Panc1 (cell line): Measurements from ENCODE around the gene SERPINE2. TPM values are rescaled to one million over a fixed set of nuclear protein-coding genes. Genes with fewer than 3 reads are reported as not detected.

Experiments used
- ATAC-seq: fragments of 200-7000 bp; cut with Tn5 transposase; 2 replicates; pipeline ENCODE4 v1.9.1; 2020; ENCODE audit warnings: mild to moderate bottlenecking, moderate library complexity
- BruUV-seq: library from RNA; stranded (reverse); fragments of 400-500 nt; replicated peaks from 2 replicates; lab custom pipeline; 2021; lab: Mats Ljungman, UMichigan
- CTCF ChIA-PET: fragments of 300-600 bp; sonication (Branson Sonifier 250); formaldehyde crosslinking; loops from one replicate; lab custom pipeline; 2022; ENCODE audit warnings: antibody characterized with exemption; lab: Charles Lee
- POLR2A ChIA-PET: fragments of 300-600 bp; sonication (Branson Sonifier 250); formaldehyde crosslinking; loops from one replicate; lab custom pipeline; 2022; ENCODE audit warnings: antibody characterized with exemption; lab: Charles Lee
- DNase-seq: peaks from one replicate; pipeline ENCODE4 v3.0.0-alpha.2; 2010; ENCODE audit warnings: low read depth, low spot score
- H3K27ac ChIP-seq: 2 replicates; pipeline ENCODE4 v1.5.1; 2011; ENCODE audit warnings: mild to moderate bottlenecking, low read length, inconsistent platforms
- H3K27me3 ChIP-seq: fragments of 200-500 bp; sonication (Bioruptor generic); 2 replicates; pipeline ENCODE4 v1.6.0; 2014; ENCODE audit warnings: low read length, inconsistent platforms; ENCODE audit not compliant: control insufficient read depth, insufficient read depth
- H3K36me3 ChIP-seq: fragments of 200-500 bp; sonication (Bioruptor generic); 2 replicates; pipeline ENCODE4 v1.5.1; 2014; ENCODE audit warnings: inconsistent platforms, mild to moderate bottlenecking, low read length, moderate library complexity; ENCODE audit not compliant: control insufficient read depth, insufficient read depth
- H3K4me1 ChIP-seq: 2 replicates; pipeline ENCODE4 v1.5.1; 2011; ENCODE audit warnings: inconsistent platforms, mild to moderate bottlenecking, low read length, moderate library complexity; ENCODE audit not compliant: control insufficient read depth, insufficient read depth
- H3K4me3 ChIP-seq, 2 experiments: 2 replicates each; pipeline ENCODE4 v1.5.1; 2011 to 2012; ENCODE audit warnings: low read depth in 2 of 2, low read length in 2 of 2, mild to moderate bottlenecking in 2 of 2, inconsistent platforms in 1 of 2, moderate library complexity in 1 of 2
- H3K9me3 ChIP-seq: fragments of 200-500 bp; sonication (Bioruptor generic); 2 replicates; pipeline ENCODE4 v1.5.1; 2014; ENCODE audit warnings: low read depth, mild to moderate bottlenecking, inconsistent platforms, low read length, moderate library complexity; ENCODE audit not compliant: control insufficient read depth, insufficient read depth
- POLR2AphosphoS5 ChIP-seq: IDR thresholded peaks from 2 replicates; pipeline ENCODE4 v1.6.1; 2012; ENCODE audit warnings: mild to moderate bottlenecking, low read depth, low read length, moderate library complexity
- REST ChIP-seq, 2 experiments: IDR thresholded peaks; 2 replicates each; pipeline ENCODE4 v1.6.1; 2011 to 2012; ENCODE audit warnings: low read depth in 2 of 2, control low read depth in 1 of 2, low read length in 1 of 2, mild to moderate bottlenecking in 1 of 2, moderate library complexity in 1 of 2; ENCODE audit not compliant: insufficient read depth in 1 of 2
- SIN3A ChIP-seq: IDR thresholded peaks from 2 replicates; pipeline ENCODE4 v1.6.1; 2012; ENCODE audit warnings: low read depth, mild to moderate bottlenecking, low read length, moderate library complexity, borderline replicate concordance; ENCODE audit not compliant: insufficient read depth
- TCF7L2 ChIP-seq: IDR thresholded peaks from 2 replicates; pipeline ENCODE4 v1.6.1; 2011; ENCODE audit warnings: mild to moderate bottlenecking, low read depth, low read length, inconsistent platforms
- in situ Hi-C: cut with HindIII; loops from 2 replicates; pipeline ENCODE4 v1.10.0; 2016; ENCODE audit warnings: low sequenced_read_pairs, low pct_unique_long_range_greater_than_20kb
- intact Hi-C: fragments of 100-400 bp; cut with micrococcal nuclease; formaldehyde crosslinking; loops from one replicate; pipeline ENCODE4 v1.10.0; 2022; ENCODE audit not compliant: unreplicated experiment
- total RNA-seq: library from RNA; stranded (reverse); gene quantifications from one replicate; pipeline ENCODE4 v1.2.1, GENCODE V29; 2021; ENCODE audit not compliant: unreplicated experiment
- TF ChIP-seq, protein P1 (sequence below): fragments of 450-650 bp; IDR thresholded peaks from 2 replicates; pipeline ENCODE4 v1.5.1; 2017; ENCODE audit warnings: mild to moderate bottlenecking

SERPINE2 gene
- total RNA-seq, 1 experiment from 2014 or later = 3.1 TPM

- peaks cover 6% of the 10 kb centered on the region; the same call in 1 of the 2 replicates for H3K4me1 ChIP-seq
- no peaks in the 10 kb centered on the region for H3K9me3 ChIP-seq
- H3K27ac ChIP-seq = no peak overlapping the region
- no peak overlapping the region for H3K4me3 ChIP-seq
- peaks cover 3% of the 10 kb centered on the region; the same call in 1 of the 2 replicates for H3K36me3 ChIP-seq
- in situ Hi-C loops = no loop called here
- BruUV-seq = no TSS peak
- peaks cover 45% of the 10 kb centered on the region for H3K27me3 ChIP-seq
- CTCF ChIA-PET = no interaction called here
- intact Hi-C loops = no loop called here
- no peak for TF ChIP-seq POLR2AphosphoS5
- no peak for TF ChIP-seq TCF7L2
- TF ChIP-seq, protein P1, sequence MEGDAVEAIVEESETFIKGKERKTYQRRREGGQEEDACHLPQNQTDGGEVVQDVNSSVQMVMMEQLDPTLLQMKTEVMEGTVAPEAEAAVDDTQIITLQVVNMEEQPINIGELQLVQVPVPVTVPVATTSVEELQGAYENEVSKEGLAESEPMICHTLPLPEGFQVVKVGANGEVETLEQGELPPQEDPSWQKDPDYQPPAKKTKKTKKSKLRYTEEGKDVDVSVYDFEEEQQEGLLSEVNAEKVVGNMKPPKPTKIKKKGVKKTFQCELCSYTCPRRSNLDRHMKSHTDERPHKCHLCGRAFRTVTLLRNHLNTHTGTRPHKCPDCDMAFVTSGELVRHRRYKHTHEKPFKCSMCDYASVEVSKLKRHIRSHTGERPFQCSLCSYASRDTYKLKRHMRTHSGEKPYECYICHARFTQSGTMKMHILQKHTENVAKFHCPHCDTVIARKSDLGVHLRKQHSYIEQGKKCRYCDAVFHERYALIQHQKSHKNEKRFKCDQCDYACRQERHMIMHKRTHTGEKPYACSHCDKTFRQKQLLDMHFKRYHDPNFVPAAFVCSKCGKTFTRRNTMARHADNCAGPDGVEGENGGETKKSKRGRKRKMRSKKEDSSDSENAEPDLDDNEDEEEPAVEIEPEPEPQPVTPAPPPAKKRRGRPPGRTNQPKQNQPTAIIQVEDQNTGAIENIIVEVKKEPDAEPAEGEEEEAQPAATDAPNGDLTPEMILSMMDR = no peak
- no peak for TF ChIP-seq SIN3A
- TF ChIP-seq REST (IDR thresholded peaks at IDR 0.05; ENCODE audit: insufficient read depth in 1 of 2, low read depth in 2 of 2, low read length in 1 of 2) = no peak
- DNase-seq (no peak), ATAC-seq (no peak)
- POLR2A ChIA-PET = no interaction called here
These were observed 1.7 kb upstream of the SERPINE2 start for GRCh38 chr2:224040753-224041152.

DNA sequence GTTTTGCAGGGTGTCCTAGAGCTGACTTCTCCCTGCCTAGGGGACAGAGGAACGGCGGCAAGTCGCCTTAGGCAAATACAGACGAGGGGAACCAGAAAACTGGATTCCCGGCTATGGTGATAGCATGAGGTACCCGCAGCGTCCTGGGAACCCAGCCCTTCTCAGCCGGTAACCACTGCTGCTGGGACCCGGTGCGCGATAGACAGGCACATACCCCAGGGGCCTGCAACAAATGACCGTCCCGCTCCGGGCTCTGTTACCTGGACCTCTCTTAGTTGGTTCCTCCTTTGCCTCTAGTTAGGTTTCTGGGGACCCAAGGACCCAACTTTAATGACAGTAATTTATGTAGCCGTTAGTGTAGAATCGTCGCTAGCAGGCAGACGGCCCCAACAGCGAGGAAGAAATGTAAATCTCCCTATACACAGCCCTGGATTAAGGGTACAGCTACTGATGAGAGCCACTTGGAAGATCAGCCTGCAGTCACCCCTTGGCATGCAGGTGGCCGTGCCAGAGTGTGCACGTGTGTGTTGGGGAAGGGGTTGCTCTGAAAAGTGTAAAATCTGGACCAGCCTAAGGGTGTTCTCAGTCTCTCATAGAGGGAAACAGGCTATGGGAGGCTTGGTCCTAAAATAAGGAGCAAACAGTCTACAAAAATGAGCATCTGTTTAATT is 819 bp upstream of the SERPINE2 start:
- in situ Hi-C loops = no loop called here
- H3K9me3 ChIP-seq = no peaks in the 10 kb centered on the region
- peak overlapping the region; percentile 51 to 53 for H3K4me3 ChIP-seq
- peaks cover 45% of the 10 kb centered on the region for H3K27me3 ChIP-seq
- no peak overlapping the region for H3K27ac ChIP-seq
- TF ChIP-seq, protein P1 = peak; percentile 31
- no peak for TF ChIP-seq TCF7L2
- ATAC-seq (peak; percentile 71), DNase-seq (no peak)
- CTCF ChIA-PET = no interaction called here
- peaks cover 6% of the 10 kb centered on the region; the same call in 1 of the 2 replicates for H3K4me1 ChIP-seq
- POLR2A ChIA-PET = no interaction called here
- BruUV-seq = no TSS peak
- H3K36me3 ChIP-seq = peaks cover 3% of the 10 kb centered on the region; the same call in 1 of the 2 replicates
- intact Hi-C loops = loop anchor here (1.0 kb wide), 2 partner anchors 10 to 244 kb away; no protein-coding TSS in a partner anchor
